ENCODE measurements around the gene LDLRAD4.

GRCh38 chr18:13437796-13438506 lies 219.4 kb downstream of the LDLRAD4 start:
- no peak for TF ChIP-seq EP300 (IDR thresholded peaks at IDR 0.05; ENCODE audit: borderline replicate concordance)
- TF ChIP-seq MAX (IDR thresholded peaks at IDR 0.05) = no peak
- no peak for TF ChIP-seq REST (IDR thresholded peaks at IDR 0.05; ENCODE audit: low read depth)
- TF ChIP-seq TCF12 (IDR thresholded peaks at IDR 0.05; ENCODE audit: low read depth) = no peak
- no peak for TF ChIP-seq TEAD4 (IDR thresholded peaks at IDR 0.05)
